Measurements from ENCODE around the gene NOVA2. TPM values are rescaled to one million over a fixed set of nuclear protein-coding genes. Genes with fewer than 3 reads are reported as not detected.
A peak's percentile ranks its signal among the peaks of the same experiment; 100 is the strongest.

NOVA2 gene
- total and polyA plus RNA-seq, 2 of the 8 experiments (the other 6 are each of a cell fraction or from before 2014, with no cell fraction given): 3.2 to 24.6 TPM

DNA sequence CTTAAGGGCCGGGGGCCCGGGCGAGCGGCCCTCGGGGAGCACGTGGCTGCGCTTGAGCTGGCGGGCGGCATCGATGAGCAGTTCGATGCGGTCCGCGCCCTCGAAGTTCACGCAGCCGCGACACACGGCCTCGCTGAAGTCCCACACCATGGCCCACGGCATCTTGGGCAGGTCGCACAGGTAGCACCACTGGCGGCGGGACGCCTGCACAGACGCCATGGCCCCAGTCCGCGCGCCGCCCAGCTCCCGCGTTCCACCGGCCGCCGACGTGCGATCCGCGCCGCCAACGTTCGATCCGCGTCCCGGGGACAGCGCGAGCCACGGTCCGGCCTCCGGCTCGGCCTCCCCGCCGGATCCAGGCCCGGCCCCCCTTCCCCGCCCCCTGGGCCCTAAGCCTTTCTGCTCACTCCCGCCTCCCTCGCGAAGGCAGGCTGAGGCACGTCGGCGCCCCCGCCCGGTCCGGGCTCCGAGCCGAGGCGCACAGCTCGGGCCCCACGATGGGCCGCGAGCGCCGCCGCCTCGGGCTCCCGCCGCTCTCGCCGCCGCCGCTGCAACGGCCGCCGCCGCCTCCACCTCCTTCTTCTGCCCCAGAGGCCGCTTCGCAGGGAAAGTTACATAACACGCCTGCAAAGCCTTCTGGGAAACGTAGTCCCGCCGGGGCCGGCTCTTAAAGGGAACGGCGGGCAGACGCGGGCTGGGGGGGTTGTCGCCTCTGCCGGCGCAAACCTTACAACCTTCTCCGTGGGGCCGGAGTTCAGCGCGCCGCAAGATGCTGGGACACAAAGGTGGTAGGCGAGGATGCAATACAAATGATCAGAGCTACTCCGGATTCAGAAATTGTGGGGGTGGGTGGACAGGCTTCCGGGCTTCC lies 87.9 kb downstream of the NOVA2 start, which contains the start of gene IRF2BP1 (continued):
- TF ChIP-seq EP300 (IDR thresholded peaks at IDR 0.05; ENCODE audit: borderline replicate concordance in 1 of 2, low read depth in 2 of 2, low read length in 2 of 2) (peak in 1 of 2 experiments; percentile 42; a peak in 1 of 3 replicates), POLR2AphosphoS5 (IDR thresholded peaks at IDR 0.05; ENCODE audit: low read depth, low read length) (no peak; the same call in 1 of the 2 replicates), NANOG (IDR thresholded peaks at IDR 0.05; ENCODE audit: insufficient read depth, low read depth, low read length, poor library complexity, severe bottlenecking) (no peak), HDAC6 (IDR thresholded peaks at IDR 0.05; ENCODE audit: low read depth, low read length) (no peak), SP2 (IDR thresholded peaks at IDR 0.05; ENCODE audit: low read length) (no peak)
- TF ChIP-seq, protein P1, sequence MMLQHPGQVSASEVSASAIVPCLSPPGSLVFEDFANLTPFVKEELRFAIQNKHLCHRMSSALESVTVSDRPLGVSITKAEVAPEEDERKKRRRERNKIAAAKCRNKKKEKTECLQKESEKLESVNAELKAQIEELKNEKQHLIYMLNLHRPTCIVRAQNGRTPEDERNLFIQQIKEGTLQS (IDR thresholded peaks at IDR 0.05; ENCODE audit: insufficient read depth, low read depth, low read length): no peak
